K562 (cell line): Measurements from ENCODE around the gene SECISBP2. TPM values are rescaled to one million over a fixed set of nuclear protein-coding genes. Genes with fewer than 3 reads are reported as not detected.

ENCODE experiments used
- DMBX1 ChIP-seq: fragments of 250-450 bp; sonication (Bioruptor Pico); IDR thresholded peaks from 2 replicates; pipeline ENCODE4 v1.8.0; 2022; ENCODE audit warnings: inconsistent platforms, mild to moderate bottlenecking, moderate library complexity, borderline replicate concordance
- EGR1 ChIP-seq: fragments of 450-650 bp; conservative IDR thresholded peaks from 2 replicates; pipeline ENCODE4 v1.6.1; 2017; ENCODE audit warnings: mild to moderate bottlenecking
- ESRRA ChIP-seq: fragments of 450-650 bp; IDR thresholded peaks from 2 replicates; pipeline ENCODE4 v1.6.1; 2014; ENCODE audit warnings: low read depth, mild to moderate bottlenecking, moderate library complexity, borderline replicate concordance
- HDAC1 ChIP-seq, 2 experiments: fragments of 450-650 bp; IDR thresholded peaks; 2 replicates each; pipeline ENCODE4 v1.6.1; 2016 to 2017; ENCODE audit warnings: inconsistent platforms in 1 of 2, mild to moderate bottlenecking in 1 of 2, moderate library complexity in 1 of 2
- HNRNPH1 ChIP-seq: fragments of 200-400 bp; formaldehyde crosslinking; optimal IDR thresholded peaks from 2 replicates; pipeline ENCODE3; 2017; ENCODE audit warnings: low read depth, mild to moderate bottlenecking, low read length, moderate library complexity
- KHSRP ChIP-seq: fragments of 450-650 bp; IDR thresholded peaks from 2 replicates; pipeline ENCODE4 v1.6.1; 2017
- NELFE ChIP-seq: IDR thresholded peaks from 2 replicates; pipeline ENCODE4 v1.6.1; 2011; ENCODE audit warnings: mild to moderate bottlenecking; ENCODE audit not compliant: insufficient read depth, insufficient read length
- PHB2 ChIP-seq: fragments of 450-650 bp; IDR thresholded peaks from 2 replicates; pipeline ENCODE4 v1.6.1; 2017; ENCODE audit warnings: low read depth
- SIN3B ChIP-seq: fragments of 450-650 bp; IDR thresholded peaks from 2 replicates; pipeline ENCODE4 v1.6.1; 2017; ENCODE audit warnings: low read depth, mild to moderate bottlenecking, moderate library complexity
- SMARCC2 ChIP-seq: fragments of 450-650 bp; IDR thresholded peaks from 2 replicates; pipeline ENCODE4 v1.6.1; 2017; ENCODE audit warnings: antibody characterized with exemption, moderate library complexity, mild to moderate bottlenecking, low read depth
- ZBTB8A ChIP-seq: fragments of 450-650 bp; IDR thresholded peaks from 2 replicates; pipeline ENCODE4 v1.6.1; 2018; ENCODE audit warnings: mild to moderate bottlenecking, moderate library complexity; ENCODE audit not compliant: partially characterized antibody
- polyA plus RNA-seq, 8 experiments: library from polyadenylated mRNA; depleted of rRNA in 4 of 8; stranded (reverse) in 5 of 8; unstranded in 3 of 8; fragments of >200 nt; fragmentation: Nextera tagmentation in 2 of 8; fragmentation: Illumina TruSeq in 1 of 8; extraction: Ambion mirVana in 2 of 8; extraction: Trizol in 1 of 8; gene quantifications; 2 replicates each; pipeline versions ENCODE4 v1.2.1 to v1.2.3, GENCODE V29; 2011 to 2014; ENCODE audit warnings: inconsistent platforms in 1 of 8, missing spikeins in 1 of 8
- total RNA-seq, 7 experiments: library from RNA; depleted of rRNA in 6 of 7; stranded (reverse); fragments of >200 nt in 6 of 7; fragmentation: Illumina TruSeq in 2 of 7; extraction: Trizol in 2 of 7; gene quantifications; 2 replicates each; pipeline versions ENCODE4 v1.2.1 to v1.2.3, GENCODE V29; 2011 to 2021; ENCODE audit warnings: low replicate concordance in 1 of 7
- TF ChIP-seq, protein P1 (sequence below): sonication (generic); formaldehyde crosslinking; IDR thresholded peaks from 2 replicates; pipeline ENCODE4 v1.8.0; 2022; ENCODE audit warnings: mild to moderate bottlenecking, missing genetic modification reagents
- TF ChIP-seq, protein P2 (sequence below): fragments of 250-450 bp; sonication (Bioruptor Pico); IDR thresholded peaks from 2 replicates; pipeline ENCODE4 v1.5.0; 2020; ENCODE audit warnings: mild to moderate bottlenecking
- TF ChIP-seq, protein P3 (sequence below): sonication (generic); formaldehyde crosslinking; IDR thresholded peaks from 2 replicates; pipeline ENCODE4 v1.8.1; 2023; ENCODE audit warnings: missing genetic modification reagents, mild to moderate bottlenecking, borderline replicate concordance
- TF ChIP-seq, protein P4 (sequence below): fragments of 250-450 bp; sonication (Bioruptor Pico); IDR thresholded peaks from 2 replicates; pipeline ENCODE4 v1.9.0; 2021; ENCODE audit warnings: mild to moderate bottlenecking

SECISBP2 gene
- total and polyA plus RNA-seq, 9 of the 15 experiments (the other 6 are each of a cell fraction or from before 2014, with no cell fraction given), result 3.2 to 41.6 (median 26.1) TPM

DNA sequence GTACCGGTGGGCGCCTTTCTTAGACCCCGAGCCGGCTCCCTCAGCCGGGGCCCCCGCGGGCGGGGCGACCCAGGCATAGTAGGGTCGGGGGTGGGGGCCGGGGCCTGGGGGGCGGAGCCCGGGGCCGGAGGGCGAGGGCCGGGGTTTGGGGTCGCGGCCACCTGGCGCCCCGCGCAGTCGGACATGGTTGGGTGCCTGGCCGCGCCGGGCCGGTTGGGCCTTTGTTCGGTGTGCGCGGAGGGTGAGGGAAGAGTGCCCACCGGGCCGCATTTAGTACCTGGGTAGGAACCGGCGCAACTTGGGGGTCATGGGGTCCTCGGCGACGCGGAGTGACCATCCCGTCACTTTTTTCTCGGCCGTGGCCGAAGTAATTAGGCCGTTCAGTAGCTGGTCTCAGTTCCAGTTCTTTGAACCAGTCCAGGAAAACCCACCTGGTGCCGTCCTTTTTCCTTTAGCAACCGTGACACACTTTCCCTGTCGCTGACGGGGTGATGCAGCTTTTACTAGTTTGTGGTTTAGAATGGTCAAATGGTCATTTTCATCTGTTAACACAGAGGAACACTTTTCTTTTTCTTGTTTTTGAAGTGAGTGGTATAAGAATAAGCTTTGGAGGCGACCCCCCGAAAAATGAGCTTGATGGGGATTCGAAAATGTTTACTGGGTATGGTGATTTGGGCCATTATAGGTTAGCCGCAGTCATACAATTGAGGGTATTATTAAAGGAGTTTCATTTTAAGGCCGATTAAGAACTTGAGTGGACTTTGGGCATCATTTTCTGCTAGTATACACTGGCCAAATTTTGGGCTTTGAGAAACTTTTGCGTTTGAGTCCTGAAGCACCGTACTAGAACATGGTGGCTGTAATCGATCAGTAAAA lies 6.7 kb upstream of the SECISBP2 start (continued):
- TF ChIP-seq HDAC1 (IDR thresholded peaks at IDR 0.05) (no peak), EGR1 (no peak), PHB2 (no peak), DMBX1 (no peak), HNRNPH1 (peak; percentile 33), ESRRA (no peak), KHSRP (no peak), SIN3B (no peak), NELFE (no peak), ZBTB8A (no peak), SMARCC2 (no peak)
- TF ChIP-seq, protein P1, sequence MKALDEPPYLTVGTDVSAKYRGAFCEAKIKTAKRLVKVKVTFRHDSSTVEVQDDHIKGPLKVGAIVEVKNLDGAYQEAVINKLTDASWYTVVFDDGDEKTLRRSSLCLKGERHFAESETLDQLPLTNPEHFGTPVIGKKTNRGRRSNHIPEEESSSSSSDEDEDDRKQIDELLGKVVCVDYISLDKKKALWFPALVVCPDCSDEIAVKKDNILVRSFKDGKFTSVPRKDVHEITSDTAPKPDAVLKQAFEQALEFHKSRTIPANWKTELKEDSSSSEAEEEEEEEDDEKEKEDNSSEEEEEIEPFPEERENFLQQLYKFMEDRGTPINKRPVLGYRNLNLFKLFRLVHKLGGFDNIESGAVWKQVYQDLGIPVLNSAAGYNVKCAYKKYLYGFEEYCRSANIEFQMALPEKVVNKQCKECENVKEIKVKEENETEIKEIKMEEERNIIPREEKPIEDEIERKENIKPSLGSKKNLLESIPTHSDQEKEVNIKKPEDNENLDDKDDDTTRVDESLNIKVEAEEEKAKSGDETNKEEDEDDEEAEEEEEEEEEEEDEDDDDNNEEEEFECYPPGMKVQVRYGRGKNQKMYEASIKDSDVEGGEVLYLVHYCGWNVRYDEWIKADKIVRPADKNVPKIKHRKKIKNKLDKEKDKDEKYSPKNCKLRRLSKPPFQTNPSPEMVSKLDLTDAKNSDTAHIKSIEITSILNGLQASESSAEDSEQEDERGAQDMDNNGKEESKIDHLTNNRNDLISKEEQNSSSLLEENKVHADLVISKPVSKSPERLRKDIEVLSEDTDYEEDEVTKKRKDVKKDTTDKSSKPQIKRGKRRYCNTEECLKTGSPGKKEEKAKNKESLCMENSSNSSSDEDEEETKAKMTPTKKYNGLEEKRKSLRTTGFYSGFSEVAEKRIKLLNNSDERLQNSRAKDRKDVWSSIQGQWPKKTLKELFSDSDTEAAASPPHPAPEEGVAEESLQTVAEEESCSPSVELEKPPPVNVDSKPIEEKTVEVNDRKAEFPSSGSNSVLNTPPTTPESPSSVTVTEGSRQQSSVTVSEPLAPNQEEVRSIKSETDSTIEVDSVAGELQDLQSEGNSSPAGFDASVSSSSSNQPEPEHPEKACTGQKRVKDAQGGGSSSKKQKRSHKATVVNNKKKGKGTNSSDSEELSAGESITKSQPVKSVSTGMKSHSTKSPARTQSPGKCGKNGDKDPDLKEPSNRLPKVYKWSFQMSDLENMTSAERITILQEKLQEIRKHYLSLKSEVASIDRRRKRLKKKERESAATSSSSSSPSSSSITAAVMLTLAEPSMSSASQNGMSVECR (CRISPR knock-in tag), result peak; percentile 4; the same call in 1 of the 2 replicates
- TF ChIP-seq, protein P2, sequence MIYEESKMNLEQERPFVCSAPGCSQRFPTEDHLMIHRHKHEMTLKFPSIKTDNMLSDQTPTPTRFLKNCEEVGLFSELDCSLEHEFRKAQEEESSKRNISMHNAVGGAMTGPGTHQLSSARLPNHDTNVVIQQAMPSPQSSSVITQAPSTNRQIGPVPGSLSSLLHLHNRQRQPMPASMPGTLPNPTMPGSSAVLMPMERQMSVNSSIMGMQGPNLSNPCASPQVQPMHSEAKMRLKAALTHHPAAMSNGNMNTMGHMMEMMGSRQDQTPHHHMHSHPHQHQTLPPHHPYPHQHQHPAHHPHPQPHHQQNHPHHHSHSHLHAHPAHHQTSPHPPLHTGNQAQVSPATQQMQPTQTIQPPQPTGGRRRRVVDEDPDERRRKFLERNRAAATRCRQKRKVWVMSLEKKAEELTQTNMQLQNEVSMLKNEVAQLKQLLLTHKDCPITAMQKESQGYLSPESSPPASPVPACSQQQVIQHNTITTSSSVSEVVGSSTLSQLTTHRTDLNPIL, result no peak
- TF ChIP-seq, protein P3, sequence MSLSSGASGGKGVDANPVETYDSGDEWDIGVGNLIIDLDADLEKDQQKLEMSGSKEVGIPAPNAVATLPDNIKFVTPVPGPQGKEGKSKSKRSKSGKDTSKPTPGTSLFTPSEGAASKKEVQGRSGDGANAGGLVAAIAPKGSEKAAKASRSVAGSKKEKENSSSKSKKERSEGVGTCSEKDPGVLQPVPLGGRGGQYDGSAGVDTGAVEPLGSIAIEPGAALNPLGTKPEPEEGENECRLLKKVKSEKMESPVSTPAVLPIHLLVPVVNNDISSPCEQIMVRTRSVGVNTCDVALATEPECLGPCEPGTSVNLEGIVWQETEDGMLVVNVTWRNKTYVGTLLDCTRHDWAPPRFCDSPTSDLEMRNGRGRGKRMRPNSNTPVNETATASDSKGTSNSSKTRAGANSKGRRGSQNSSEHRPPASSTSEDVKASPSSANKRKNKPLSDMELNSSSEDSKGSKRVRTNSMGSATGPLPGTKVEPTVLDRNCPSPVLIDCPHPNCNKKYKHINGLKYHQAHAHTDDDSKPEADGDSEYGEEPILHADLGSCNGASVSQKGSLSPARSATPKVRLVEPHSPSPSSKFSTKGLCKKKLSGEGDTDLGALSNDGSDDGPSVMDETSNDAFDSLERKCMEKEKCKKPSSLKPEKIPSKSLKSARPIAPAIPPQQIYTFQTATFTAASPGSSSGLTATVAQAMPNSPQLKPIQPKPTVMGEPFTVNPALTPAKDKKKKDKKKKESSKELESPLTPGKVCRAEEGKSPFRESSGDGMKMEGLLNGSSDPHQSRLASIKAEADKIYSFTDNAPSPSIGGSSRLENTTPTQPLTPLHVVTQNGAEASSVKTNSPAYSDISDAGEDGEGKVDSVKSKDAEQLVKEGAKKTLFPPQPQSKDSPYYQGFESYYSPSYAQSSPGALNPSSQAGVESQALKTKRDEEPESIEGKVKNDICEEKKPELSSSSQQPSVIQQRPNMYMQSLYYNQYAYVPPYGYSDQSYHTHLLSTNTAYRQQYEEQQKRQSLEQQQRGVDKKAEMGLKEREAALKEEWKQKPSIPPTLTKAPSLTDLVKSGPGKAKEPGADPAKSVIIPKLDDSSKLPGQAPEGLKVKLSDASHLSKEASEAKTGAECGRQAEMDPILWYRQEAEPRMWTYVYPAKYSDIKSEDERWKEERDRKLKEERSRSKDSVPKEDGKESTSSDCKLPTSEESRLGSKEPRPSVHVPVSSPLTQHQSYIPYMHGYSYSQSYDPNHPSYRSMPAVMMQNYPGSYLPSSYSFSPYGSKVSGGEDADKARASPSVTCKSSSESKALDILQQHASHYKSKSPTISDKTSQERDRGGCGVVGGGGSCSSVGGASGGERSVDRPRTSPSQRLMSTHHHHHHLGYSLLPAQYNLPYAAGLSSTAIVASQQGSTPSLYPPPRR (CRISPR knock-in tag), result no peak
- TF ChIP-seq, protein P4, sequence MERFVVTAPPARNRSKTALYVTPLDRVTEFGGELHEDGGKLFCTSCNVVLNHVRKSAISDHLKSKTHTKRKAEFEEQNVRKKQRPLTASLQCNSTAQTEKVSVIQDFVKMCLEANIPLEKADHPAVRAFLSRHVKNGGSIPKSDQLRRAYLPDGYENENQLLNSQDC (CRISPR knock-in tag), result no peak
